Renal cortex interstitium (tissue), 11 donors: Measurements from ENCODE around the gene SAMD13. TPM values are rescaled to one million over a fixed set of nuclear protein-coding genes. Genes with fewer than 3 reads are reported as not detected.

Source experiments
- DNase-seq, 11 donors: peaks; one replicate each; pipeline ENCODE4 v3.0.0-alpha.2; 2013; ENCODE audit warnings: low read depth in 9 of 11, low spot score in 4 of 11; ENCODE audit errors: extremely low read depth in 1 of 11
- polyA plus RNA-seq, 3 donors: library from polyadenylated mRNA; unstranded; fragments of 120-200 nt; gene quantifications; one replicate each; pipeline ENCODE4 v1.2.1, GENCODE V29; 2013; ENCODE audit not compliant: insufficient read length in 3 of 3

Gene SAMD13
- polyA plus RNA-seq, 3 donors = 5.4 to 7.5 (median 5.8) TPM

DNA sequence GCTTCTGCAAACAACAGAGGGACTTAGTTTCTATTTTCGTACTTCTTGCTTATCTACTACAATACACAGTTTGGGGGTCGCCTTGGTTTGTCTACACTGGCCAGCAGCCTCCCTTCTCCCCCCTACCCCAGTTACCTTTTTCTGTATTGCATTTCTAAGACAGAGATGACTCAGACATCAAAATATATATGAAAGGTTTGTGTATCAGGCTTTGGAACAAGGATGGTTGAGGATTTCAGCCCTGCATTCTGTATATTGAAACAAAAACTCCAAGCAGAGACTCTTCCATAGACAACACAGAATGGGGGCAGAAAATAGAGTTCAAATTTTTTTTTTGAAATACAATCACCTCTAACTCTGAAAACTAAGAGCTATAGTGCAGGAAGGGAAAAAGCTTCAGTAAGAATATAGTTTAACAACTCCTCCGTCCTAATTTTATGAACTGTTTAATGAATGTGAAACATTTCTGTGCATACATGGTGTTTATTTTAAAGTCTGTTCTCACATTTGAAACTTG, 1.9 kb downstream of the SAMD13 start:
- DNase-seq = peak in 3 of 11 donors; percentile 12 to 17 (median 12)

DNA sequence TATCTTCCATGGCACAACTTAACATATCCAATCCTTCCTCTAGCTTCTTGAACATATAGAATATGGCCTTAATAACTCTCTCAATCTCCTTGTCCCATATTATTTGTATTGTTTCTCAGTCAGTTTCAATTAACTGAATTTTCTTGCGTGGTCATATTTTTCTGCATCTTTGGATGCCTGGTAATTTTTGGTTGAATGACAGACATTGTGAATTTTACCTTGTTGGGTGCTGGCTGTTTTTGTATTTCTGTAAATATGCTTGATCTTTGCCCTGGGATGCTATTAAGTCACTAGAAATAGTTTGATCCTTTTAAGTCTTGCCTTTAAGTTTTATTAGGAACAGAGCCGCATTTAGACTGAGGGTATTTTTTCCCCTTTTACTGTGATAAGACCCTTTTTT, 5.9 kb downstream of the SAMD13 start:
- no peak for DNase-seq

DNA sequence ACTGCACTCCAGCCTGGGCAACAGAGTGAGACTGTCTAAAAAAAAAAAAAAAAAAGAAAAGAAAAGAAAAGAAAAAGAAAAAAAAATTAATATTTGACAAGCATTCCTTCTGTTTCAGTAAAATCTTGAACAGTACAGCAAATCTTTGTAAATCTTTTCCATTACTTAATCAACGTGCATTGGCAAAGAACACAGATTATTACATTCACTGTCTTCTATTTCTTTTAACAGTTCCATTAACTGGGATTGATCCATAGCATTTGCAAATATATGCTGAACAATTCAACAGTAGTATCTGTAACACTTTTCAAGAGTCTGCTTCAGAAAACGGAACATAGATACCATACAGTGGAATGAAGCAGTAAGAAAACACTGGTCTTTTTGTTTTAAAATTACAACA, 9.8 kb downstream of the SAMD13 start:
- no peak for DNase-seq

DNA sequence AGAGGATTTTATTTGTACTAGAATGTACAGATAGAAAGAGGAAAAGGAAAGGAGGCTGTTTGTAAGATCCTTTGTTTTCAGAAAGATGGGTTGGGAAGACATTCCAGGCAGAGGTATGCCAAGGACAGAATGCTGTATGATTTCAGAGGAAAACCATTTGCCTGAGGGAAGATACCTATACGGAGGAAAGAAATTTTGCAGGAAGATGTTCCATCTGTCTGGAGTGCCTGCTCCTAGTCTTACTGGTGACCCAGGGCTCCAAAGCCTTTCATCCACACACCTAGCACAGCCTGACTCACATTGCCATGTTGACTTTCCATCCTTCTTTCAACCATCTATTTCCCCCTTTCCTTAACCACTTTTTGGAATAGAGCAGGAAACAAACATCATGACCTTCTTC, 18.2 kb downstream of the SAMD13 start:
- no peak for DNase-seq

DNA sequence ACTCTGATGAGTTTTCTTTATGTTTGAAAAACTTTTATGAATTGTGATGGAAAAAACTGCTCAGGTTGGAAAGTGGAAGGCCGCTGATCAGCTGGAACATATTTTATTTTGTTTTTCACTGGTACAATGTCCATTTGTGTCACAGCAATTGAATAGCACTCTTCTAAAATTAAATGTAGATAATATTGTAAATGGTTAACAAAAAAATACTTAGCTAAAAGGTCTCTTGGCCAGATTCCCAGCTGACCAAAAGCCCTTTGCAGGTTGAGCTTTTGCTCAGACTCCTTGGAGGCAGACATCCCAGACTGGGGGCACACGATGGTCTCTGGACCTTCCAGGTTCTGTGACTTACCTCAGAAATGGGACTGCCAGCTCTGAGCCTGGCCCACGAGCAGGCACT, 26.3 kb downstream of the SAMD13 start:
- no peak for DNase-seq

DNA sequence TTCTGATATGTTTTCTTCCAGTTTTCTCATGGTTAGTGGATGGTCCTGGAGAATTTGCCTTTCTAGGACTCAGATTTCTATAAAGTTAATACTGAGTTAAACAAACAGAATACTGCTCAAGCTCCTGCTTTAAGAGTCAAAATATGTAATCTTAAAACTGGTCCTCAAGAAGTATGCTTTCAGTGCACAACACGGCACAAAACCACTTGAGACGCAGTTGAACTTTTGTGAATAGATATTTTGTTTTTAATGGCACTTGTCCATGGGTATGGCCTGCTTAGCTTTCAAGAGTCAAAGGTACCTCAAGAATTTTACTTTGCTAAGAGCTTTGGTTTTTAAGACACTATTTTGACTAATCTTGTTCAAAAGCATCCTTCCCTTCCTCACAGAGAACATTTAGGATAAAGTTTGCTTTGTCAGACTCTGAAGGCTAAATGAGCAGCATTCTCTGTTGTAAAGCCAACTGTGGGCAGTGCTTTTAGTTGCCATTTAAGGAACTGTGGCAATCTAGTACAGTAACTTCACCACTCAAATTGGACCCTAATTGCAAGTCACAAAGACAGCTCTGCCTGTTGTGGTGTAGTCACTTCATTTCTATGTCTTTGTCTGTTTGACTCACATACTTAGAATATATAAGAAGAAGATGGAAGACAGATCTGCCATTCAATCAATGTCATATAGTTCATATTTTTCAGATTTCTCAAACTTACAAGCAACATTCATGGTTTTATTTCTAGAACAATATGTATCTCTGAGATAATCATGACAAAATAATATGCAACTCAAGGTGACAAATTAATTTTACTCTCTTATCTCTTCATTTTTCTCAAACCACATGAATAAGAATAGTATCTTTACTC, 28.8 kb downstream of the SAMD13 start:
- DNase-seq = no peak

DNA sequence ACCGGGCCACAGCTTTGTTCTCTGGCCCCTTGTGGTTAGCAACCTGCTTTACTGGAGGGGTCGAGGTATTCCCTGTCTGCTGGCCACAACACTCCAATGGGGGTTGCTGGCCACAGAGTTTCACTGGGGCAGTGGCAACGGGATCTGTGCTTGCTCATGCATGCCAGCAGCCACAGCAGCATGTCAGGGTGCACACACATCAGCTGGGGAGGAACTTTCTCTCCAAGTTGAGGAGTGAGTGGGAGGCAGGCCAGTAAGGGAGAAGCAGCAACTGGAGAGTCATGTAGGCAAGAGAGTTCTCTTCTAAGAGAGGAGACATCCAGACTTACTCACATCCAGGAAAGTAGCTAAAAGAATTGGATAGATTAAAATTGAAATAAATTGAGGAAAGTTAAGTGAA, 38.0 kb downstream of the SAMD13 start:
- DNase-seq = no peak

DNA sequence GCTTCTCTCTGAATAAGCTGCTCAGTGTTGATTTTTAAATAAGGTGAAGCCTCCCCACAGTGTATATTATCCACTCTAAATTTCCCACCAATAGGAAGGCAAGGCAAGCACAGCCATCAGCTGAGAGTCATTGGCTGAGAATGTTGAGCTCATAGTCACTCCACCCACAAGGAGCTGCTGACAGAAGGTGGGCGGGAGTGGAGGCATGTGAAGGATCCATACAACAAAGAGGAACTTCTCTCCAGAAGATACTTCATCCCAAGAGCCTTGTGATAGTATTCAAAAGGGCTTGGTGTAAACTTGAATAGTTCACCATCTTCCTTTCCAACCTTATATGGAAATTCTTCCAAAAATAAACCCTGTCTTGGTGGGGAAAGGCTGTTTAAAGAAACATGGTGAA, 42.8 kb downstream of the SAMD13 start:
- DNase-seq = no peak

DNA sequence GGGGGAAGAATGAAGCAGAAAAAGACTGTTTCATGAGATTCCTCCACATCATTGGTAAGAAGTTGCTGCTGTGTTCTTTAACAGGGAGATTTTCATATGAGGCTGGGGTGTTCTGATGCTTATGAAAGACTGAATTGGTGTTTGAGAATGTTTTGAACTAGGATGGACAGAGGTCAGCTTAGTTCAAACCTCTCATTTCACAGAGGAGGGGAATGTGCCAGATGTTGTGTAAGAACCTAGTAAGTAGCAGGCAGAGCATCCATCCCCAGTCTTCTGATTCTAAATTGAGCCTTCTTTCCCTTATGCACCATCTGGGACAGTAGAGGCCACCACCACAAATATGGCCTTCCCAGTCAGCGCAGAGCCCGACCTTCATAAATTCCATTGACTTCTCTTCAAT, 43.7 kb downstream of the SAMD13 start:
- DNase-seq = no peak

DNA sequence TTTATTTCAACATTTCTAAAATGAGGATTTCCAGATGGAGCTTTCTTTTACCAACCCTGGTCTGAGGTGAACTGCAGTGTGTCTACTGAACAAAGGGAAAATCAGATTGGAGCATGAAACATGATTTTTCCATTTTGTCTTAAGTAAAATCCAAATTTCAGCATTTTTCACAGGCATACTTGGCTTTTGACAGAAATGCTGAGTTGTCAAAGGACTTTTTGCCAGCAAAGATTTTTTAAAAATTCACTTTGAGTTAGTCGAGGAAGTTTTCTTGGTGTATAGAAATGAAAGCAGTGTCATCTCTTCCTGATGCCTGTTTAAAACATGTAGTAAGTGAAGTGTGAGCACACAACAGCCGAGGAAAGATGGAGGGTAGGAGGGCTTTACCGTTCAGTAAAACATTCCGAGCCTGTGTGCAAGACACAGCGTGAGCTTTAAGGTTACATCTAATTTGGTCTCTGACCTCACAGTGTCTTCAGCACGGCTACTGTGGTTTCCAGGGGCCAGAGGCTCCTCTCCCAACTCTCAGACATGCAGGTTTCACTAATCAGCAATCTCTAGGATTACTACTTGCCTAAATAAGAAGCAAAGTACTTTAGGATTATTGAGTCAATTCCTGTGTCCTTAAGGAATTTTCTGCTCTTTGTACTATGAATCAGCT, 45.9 kb downstream of the SAMD13 start:
- no peak for DNase-seq

DNA sequence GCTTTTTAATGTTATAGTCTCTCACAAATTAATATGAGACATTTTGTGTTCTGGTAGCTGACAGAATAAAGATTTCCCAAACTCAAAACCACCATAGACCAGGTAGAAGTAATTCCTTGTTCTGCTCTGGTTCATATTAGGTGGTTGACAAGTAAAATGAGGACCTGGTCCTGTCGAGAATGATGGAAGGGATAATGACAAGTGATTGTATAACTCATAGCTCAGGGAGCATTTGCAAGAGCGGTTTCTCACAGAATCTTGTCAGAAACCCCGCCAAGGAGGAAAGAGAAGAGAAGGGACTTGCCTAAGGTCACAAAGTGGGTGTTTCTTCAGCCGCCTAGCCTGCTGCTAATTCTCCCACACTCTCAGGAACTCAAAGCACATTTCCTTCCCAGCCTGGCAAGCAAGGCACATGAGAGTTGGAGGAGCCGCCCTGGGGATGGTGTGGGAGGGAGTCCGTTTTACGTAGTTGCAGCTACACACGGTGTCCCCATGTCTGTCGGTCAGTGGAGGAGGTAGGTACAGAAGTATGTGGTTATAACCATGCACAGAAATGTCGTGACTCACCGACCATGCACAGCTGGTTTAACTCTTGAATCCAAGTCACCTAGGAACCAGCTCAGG, 46.5 kb downstream of the SAMD13 start:
- no peak for DNase-seq

DNA sequence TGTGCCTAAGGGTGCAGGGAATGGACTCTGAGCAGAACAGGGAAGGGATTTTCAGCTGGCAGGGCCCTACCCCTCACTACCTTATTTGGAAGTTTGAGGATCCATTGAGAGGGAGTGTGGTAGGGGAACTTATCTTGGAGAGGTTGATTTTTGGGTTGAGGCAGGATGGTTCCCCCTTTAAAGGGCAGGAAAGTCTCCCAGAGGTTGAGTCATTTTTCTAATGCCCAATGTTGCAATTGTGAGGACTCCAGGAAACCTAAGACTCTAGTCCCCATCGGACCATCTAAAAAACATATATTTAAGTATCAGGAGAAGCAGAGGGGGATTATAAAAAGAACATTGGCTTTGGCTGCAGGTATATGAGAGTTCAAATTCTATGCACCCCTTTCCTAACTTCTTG, 47.3 kb downstream of the SAMD13 start:
- DNase-seq = no peak

DNA sequence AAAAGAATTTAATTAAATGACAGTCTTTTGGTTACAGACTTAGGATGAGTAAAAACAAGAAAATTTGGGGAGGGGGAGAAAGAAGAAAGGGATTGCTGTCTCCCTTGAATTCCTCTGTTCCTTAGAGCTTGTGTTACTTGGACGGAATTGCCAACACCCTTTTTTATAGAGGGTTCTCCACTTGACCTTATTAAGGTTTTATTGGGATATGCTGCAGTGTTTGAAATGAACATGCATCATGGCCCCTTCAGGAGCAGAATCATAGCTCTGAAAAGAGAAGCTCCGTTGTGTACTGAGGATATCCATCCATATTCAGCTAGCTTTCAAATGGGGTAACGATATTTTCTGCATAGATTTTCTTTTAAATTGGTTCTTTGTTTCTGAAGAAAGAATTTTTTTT, 48.6 kb downstream of the SAMD13 start:
- DNase-seq = no peak

DNA sequence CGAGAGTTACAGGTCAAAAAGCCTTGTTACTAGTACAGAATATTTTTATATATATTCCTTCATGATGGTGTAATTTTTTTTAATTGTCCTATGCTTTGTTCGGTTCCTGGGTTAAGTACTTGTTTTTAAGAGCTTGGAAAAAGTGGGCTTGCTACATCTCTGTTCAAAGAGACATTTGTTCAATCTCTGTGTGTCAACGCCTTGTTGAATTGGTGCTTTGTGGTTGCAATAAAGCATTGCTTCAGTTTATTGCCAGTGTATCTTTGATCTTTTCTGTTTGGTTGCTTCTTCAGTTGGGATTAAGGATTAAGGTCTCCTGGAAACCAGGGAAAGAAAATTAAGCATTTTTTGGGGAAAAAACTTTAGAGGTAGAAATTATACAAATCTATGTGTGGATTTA, 49.0 kb downstream of the SAMD13 start:
- DNase-seq = no peak

DNA sequence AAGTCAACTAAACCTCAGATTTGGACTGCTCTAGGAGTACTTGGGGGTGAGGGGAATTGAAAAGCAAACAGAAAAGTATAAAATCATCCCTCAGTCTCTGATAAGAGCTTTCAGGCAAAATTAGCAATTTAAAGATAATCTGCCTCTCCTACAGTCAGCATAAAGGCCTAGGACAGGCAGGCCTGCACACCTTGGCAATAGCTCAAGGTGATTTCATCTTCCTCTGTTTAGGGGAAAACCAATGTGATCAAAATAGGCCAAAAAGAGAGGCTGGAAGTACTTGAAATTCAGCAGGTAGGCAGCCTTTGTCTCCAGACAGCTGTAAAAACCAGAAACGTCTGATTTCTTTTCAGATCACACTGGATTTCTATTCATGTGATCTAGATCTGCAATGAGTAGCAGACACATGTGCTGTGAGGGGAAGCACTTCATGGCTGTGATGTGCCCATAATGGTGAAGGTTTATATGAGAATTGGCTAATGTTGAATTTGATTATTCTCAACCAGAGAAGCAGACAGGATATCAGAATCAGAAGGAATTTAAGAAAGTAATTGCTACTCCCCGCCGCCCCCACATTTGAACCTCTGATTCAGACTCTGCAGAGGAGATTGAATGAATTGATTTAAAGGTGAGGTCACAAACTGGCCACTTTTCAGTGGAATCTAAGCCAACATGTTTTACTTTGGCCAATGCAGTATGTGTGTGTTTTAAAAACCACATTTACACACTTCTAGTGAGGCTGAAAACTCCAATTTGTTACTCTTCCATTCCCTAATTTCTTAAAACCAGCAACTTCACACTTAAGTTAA, 51.0 kb downstream of the SAMD13 start:
- no peak for DNase-seq

DNA sequence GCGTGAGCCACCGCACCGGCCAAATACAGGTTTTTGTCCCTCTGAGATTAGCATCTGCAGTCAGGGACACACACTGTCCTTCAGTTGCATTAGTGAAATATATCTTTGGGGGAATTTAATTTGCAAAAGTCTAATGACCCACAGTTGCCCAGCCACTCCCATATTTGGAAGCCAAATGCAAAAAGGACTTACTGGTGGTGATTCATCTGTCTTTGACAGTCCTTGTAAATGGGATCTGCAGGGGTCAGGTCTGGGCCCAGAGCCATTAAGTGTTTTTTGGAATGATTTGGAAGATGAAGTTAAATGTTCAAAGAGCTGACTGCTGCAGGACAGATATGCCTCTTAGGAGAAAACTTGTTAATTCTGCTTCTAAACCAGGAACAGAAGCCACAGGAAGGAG, 52.2 kb downstream of the SAMD13 start:
- DNase-seq = no peak

DNA sequence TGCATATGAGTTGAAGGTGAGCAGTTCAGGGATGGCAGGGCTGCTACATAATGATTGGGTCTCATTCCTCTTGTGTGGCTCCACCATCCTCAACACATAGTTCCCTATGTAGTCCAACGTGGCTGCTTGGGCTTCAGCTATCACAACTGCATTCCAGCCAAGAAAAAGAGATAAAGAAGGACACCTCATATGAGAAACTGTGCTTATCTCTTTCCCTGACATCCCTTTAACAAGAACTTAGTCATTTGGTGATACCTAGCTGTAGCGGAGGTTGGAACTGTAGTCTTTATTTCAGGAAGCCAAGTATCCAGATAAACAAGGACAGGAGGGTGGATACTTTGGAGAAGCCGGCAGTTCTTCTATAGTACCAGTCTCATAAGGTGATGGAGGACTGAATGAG, 54.0 kb downstream of the SAMD13 start:
- no peak for DNase-seq

DNA sequence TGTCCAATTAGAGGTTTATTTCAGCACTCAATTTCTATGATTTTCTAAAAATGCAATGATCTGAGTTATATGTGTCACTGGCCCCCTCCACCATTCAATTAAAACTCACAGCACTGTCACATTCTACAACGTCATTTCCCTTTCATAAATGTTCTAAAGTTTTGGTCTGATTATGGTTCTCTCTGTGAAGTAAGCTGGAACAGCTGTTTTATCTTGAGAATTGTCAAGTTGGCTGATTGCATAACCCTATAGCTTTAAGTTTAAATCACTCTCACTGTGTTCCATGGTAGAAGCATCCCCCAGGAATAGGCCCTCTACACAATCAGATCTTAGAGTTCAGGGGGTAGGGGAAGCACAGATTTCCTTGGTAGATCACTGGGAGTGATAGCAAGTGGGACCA, 55.4 kb downstream of the SAMD13 start:
- DNase-seq = no peak

DNA sequence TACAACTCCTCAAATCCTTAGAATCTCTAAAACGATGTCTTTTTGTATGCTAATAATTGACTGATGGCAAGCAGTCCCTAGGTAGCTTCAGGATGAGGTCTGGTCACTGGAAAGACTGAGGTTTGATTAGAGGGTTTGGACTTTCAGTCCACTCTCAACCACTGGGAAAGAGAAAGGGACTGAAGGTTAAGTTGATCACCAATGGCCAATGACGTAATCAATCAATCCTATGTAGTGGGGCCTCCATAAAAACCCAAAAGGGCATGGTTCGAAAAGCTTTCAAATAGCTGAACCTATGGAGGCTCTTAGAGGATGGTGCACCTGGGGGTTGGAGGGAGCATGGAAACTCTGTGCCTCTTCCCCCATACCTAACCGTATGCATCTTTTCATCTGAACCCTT, 57.2 kb downstream of the SAMD13 start:
- no peak for DNase-seq
